Fibroblast of gingiva (primary cell): ENCODE data around the gene MXD1.
A peak's percentile ranks its signal among the peaks of the same experiment; 100 is the strongest.

Experiments
- DNase-seq: peaks from one replicate; pipeline ENCODE4 v3.0.0-alpha.2; 2011; ENCODE audit warnings: low read depth

Gene MXD1

DNA sequence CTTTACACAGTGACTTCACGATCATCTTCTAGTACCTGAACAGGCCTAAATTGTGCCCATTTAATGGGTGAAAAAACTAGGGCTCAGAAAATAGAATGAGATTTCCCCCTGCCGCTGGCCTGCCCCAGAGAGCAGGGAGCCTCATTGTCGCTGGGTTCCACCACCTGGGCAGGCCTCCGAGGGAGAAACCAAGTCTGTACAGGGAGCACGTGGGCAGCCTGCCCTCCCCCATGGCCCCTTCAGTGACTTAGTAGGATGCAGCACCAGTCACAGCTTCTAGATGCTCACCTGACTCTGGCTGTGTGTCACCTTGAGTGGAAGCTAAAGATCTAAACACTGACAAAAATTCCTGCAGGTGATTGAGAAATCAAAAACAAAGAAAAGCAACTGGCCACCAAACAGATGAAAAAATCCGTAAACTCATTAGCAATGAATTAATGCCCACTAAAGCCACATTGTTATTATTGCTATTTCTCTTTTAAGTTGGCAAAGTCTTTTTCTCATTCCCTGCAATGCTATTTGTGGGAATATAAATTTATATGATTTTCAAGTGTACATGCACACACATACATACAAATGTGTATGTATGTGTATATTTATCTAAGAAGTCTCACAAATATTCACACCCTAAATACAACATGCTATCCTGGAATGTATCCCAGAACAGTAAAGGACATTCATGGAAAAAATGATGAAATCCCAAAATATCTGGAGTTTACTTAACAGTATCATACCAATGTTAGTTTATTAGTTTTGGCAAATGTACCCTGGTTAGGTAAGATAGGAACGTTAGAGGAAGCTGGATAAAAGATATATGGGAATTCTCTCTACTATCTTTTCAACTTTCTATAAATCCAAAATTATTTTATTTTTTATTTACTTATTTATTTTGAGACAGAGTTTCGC lies 65.2 kb downstream of the MXD1 start:
- peak; percentile 76 for DNase-seq

DNA sequence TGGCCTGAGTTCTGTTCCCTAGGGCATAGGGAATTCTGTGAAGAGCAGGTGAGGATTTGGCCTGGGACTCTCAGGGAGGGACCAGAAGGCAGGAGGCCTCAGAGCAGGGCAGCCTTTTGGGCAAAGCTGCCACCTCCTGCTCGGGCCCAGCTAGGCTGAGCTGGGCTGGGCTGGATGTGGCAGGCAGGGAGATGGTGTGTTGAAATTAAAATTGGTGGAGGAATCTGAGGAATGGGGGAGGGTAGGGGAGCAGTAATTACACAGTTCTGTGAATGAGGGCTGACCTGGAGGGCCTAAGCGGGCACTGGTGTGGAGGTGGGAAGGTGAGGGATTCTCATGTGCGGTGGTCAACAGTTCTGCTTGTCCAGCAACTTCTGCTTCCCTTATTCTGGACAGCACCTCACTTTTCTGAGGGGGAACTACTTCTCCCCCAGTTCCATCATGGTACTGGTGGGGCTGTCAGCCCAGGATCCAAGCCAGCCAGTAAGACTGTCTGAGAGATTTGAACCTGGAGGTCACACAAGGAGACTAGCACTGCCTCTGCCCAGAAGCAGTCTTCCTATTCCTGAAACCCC lies 68.6 kb downstream of the MXD1 start:
- no peak for DNase-seq

DNA sequence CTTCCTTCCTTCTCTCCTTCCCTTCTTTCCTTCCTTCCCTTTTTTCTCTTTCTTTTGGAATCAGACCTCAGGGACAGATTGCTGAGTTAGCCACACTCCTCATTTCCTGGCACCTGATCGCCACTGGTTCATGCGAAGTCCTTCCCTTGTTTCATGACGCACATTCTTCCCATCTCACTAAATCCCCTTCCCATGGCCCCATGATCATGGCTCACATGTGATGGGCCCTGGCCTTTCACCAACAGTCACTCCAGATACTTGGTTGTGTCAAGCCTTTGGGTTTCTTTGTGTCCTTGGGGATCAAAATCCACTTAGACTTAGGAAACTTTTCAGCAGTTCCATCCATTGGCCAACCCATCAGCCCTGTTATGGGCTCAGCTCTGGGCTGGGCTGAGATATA lies 70.3 kb downstream of the MXD1 start:
- no peak for DNase-seq

DNA sequence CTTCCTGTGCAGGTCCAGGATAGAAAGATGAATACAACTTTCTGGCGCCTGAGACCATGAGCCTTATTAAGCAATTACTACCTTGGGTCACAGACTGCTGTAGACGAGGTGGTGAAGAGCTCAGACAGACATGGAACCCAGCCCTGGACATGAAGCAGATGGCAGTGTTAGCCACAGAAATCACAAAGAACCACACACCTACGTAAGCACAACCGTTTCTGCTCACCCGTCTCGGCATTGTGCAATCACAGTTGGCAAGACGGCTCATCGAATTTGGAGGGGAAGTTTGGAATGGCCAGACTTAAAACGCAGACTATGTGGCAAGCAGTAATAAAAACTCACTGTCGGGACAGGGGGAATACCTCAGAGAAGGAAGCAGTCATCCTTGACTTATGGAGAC lies 70.8 kb downstream of the MXD1 start:
- peak; percentile 76 for DNase-seq

DNA sequence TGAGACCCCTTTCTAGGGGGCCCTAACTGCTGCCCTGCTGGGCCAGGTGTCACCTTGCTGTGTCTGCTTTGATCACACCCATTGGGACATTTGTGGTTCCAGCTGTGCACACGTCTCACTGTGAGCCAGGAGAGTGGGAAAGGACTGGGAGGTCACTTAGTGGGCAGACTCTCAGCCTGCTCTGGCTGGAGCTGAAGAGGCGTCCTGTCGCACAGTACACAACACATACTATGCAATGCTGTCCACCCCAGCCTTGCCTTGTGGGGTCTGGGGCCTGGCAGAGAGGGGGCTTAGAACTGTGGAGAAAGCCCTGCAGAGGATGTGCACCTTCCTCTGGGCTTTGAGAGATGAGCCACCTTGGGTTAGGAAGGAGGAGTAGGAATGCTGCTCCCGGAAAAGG lies 71.8 kb downstream of the MXD1 start:
- no peak for DNase-seq

DNA sequence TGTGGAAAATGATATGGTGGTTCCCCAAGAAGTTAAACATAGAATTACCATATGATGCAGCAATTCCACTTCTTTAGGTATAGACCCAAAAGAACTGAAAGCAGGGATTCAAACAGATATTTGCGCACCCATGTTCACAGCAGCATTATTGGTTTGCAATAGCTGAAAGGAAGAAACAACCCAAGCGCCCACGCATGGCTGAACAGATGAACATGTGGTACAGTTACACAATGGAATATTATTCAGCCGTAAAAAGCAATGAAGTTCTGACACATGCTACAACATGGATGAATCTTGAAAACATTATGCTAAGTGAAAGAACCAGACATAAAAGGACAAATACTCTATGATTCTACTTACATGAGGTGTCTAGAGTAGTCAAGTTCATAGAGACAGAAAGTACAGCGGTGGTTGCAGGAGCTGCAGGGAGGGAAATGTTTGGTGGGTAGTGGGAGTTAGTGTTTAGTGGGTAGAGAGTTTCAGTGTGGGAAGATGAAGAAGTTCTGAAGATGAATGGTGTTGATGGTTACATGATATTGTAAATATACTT lies 73.3 kb downstream of the MXD1 start:
- DNase-seq, result no peak

DNA sequence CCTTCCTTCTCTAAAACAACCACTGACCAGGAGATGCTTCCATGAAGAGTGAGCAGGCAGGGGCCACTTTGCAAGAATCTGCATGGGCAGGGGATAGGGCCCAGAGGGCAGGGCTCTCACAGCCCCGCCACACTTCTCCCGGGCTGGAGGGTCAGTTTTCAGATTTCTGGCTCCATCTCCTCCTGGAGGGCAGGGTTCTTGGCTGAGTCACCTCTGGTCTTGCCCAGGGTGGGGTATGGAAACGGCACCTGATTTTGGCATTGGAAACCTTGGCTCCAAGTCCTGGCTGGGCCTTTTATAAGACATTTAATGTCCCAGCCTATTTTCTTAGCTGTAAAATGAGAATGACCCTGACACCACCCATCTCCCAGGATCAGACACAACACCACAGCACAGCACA lies 74.1 kb downstream of the MXD1 start:
- DNase-seq, result no peak

DNA sequence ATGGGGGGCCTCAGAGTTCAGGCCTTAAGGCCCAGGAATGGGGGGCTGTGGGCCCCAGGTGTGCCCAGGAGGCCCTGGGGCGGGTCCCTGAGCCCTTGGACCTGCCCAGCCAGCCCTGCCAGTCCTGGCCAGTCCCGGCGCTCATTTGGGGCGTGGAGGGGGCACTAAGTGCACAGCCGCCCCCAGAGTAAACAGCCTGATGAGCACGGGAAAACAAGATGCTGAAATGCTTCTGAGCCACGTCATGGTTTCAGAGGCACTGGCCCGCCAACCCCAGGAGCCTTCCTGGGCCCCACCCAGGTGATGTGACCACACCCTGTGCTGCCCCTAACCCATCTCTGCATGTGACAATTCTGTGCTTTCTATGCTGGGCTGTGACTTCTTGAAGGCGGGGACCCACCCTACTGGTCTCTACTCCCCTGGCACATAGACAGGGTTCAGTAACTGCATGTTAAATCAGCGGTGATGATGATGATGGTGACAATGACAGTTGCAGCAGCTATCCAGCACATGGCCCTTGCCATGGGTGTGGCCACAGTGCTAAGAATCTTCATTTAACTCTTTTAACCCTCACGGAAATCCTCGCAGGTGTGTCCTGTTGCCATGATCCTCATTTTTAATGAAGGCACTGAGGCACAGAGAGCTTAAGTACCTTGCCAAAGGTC lies 74.7 kb downstream of the MXD1 start:
- no peak for DNase-seq
